MCF 10A (cell line): ENCODE data around the gene VSNL1. TPM values are rescaled to one million over a fixed set of nuclear protein-coding genes. Genes with fewer than 3 reads are reported as not detected.

Source experiments
- BruUV-seq: library from RNA; stranded (reverse); fragments of 400-500 nt; replicated peaks from 2 replicates; lab custom pipeline; 2021; lab: Mats Ljungman, UMichigan
- CTCF ChIA-PET: fragments of 300-600 bp; sonication (Branson Sonifier 250); formaldehyde crosslinking; extraction: SDS; loops from one replicate; lab custom pipeline; 2021; ENCODE audit warnings: antibody characterized with exemption, inconsistent platforms; lab: Yijun Ruan, JAX
- POLR2A ChIA-PET: fragments of 300-600, 350-650 bp; sonication (Branson Sonifier 250); formaldehyde crosslinking; extraction: SDS; loops from one replicate; lab custom pipeline; 2020; ENCODE audit warnings: antibody characterized with exemption, inconsistent platforms; lab: Yijun Ruan, JAX
- DNase-seq: peaks from one replicate; pipeline ENCODE4 v3.0.0-alpha.2; 2018; ENCODE audit not compliant: unreplicated experiment
- H3K27ac Mint-ChIP-seq: one replicate; pipeline ENCODE4 v1.8.0; 2022; ENCODE audit warnings: mild to moderate bottlenecking, low read depth, mixed read lengths; ENCODE audit not compliant: unreplicated experiment
- H3K27me3 Mint-ChIP-seq: one replicate; pipeline ENCODE4 v1.8.0; 2022; ENCODE audit warnings: mixed read lengths; ENCODE audit not compliant: insufficient read depth, unreplicated experiment
- H3K36me3 Mint-ChIP-seq: one replicate; pipeline ENCODE4 v1.8.0; 2022; ENCODE audit warnings: mild to moderate bottlenecking, moderate library complexity, mixed read lengths; ENCODE audit not compliant: insufficient read depth, unreplicated experiment
- H3K4me1 Mint-ChIP-seq: one replicate; pipeline ENCODE4 v1.8.0; 2022; ENCODE audit warnings: mixed read lengths; ENCODE audit not compliant: insufficient read depth, unreplicated experiment
- H3K4me3 Mint-ChIP-seq: one replicate; pipeline ENCODE4 v1.8.0; 2022; ENCODE audit warnings: mild to moderate bottlenecking, moderate library complexity, mixed read lengths; ENCODE audit not compliant: unreplicated experiment
- H3K9me3 Mint-ChIP-seq: one replicate; pipeline ENCODE4 v1.8.0; 2022; ENCODE audit warnings: mixed read lengths; ENCODE audit not compliant: unreplicated experiment
- intact Hi-C: fragments of 100-400 bp; cut with micrococcal nuclease; formaldehyde crosslinking; loops from 2 replicates; pipeline ENCODE4 v1.14.1; 2022
- total RNA-seq: library from RNA; stranded (reverse); gene quantifications from 2 replicates; pipeline ENCODE4 v1.2.3, GENCODE V29; 2022
- TF ChIP-seq, protein P1 (sequence below): fragments of 200-600 bp; IDR thresholded peaks from one replicate; pipeline ENCODE4 v1.8.0; 2022; ENCODE audit warnings: antibody characterized with exemption, mild to moderate bottlenecking; ENCODE audit not compliant: unreplicated experiment

The VSNL1 gene
- total RNA-seq, 1 experiment from 2014 or later = 2.4 TPM

DNA sequence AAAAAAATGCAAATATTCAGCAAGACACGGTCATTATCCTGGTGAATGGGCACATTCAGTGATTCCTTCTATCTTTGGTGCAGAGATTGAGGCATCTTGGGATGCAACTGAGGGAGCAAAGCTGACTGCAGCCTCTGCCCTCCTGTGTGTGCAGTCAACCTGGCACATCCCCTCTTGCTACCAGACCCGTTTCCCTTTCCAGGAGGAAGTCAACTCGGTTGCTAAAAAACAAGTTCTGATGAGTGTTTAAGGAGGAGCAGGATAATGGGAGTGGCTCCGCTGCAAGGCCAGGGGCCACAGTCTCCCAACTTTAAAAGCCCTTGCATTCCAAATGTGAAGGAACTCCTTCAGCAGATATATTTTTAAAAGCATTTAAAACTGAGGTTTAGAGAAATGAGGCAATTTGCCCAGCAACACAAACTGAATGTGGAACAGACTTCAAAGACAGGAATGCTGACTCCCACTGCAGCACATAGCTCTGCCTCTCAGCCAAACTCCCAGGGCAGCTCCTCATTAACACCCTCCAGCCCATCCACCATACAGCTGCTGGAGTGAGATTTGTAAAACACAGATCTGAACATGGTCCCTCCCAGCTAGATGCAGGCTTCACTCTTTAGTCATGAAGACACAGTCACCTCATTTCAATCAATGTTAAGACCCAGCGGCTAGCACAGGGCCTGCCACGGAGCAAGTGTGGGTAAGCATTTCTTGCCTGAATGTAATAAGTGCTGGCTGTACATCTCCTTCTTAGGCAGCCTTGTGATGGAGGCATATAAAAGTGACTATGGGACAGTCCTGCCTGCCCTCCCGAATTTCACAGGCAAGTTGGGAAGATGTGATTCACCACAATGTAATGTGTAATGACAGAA is 54.3 kb downstream of the VSNL1 start:
- Mint-ChIP-seq H3K36me3 (no peaks in the 10 kb centered on the region), H3K27me3 (no peaks in the 10 kb centered on the region), H3K9me3 (no peaks in the 10 kb centered on the region), H3K4me3 (no peak overlapping the region), H3K27ac (no peak overlapping the region), H3K4me1 (peaks cover 23% of the 10 kb centered on the region)
- BruUV-seq = no TSS peak
- TF ChIP-seq, protein P1, sequence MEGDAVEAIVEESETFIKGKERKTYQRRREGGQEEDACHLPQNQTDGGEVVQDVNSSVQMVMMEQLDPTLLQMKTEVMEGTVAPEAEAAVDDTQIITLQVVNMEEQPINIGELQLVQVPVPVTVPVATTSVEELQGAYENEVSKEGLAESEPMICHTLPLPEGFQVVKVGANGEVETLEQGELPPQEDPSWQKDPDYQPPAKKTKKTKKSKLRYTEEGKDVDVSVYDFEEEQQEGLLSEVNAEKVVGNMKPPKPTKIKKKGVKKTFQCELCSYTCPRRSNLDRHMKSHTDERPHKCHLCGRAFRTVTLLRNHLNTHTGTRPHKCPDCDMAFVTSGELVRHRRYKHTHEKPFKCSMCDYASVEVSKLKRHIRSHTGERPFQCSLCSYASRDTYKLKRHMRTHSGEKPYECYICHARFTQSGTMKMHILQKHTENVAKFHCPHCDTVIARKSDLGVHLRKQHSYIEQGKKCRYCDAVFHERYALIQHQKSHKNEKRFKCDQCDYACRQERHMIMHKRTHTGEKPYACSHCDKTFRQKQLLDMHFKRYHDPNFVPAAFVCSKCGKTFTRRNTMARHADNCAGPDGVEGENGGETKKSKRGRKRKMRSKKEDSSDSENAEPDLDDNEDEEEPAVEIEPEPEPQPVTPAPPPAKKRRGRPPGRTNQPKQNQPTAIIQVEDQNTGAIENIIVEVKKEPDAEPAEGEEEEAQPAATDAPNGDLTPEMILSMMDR = no peak
- POLR2A ChIA-PET = interaction anchor here (2.5 kb wide), 1 partner anchor 27 kb away, joined by 8 read pairs; no protein-coding TSS in a partner anchor
- DNase-seq = no peak
- CTCF ChIA-PET = interaction anchor here (0.6 to 1.5 kb wide), 3 partner anchors 51 to 281 kb away, joined by 3 read pairs; no protein-coding TSS in a partner anchor
- intact Hi-C loops = no loop called here

DNA sequence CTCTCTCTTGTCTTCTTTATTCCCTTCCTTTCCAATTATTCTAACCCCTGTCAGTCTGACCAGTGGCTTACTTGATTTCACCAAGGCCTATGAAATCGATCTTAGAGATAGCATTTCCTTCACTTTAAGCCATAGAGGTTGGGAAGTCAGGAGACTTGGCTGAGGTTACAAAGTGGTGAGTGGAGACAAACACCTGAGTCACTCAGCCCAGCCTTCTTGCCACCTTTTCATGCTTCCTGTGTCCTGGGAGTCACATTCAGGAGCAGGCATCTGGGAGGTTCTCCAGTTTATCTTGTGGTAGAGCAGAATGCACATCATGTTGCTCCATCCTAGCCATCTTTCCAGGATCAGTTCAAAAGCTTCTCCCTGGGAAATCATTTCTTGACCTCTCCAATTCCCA is 59.1 kb downstream of the VSNL1 start:
- CTCF ChIA-PET = interaction anchor here (0.8 kb wide), 1 partner anchor 72 kb away, joined by 4 read pairs; no protein-coding TSS in a partner anchor
- POLR2A ChIA-PET = interaction anchor here (1.9 to 2.7 kb wide), 3 partner anchors 9 to 61 kb away, joined by 7 to 11 read pairs (median 8); no protein-coding TSS in a partner anchor
- DNase-seq = peak; percentile 48
- no TSS peak for BruUV-seq
- H3K27me3 Mint-ChIP-seq = no peaks in the 10 kb centered on the region
- H3K9me3 Mint-ChIP-seq = no peaks in the 10 kb centered on the region
- H3K4me3 Mint-ChIP-seq = no peak overlapping the region
- intact Hi-C loops = no loop called here
- no peaks in the 10 kb centered on the region for H3K36me3 Mint-ChIP-seq
- TF ChIP-seq, protein P1 = no peak
- H3K27ac Mint-ChIP-seq = peak overlapping the region; percentile 46
- H3K4me1 Mint-ChIP-seq = peaks cover 18% of the 10 kb centered on the region

DNA sequence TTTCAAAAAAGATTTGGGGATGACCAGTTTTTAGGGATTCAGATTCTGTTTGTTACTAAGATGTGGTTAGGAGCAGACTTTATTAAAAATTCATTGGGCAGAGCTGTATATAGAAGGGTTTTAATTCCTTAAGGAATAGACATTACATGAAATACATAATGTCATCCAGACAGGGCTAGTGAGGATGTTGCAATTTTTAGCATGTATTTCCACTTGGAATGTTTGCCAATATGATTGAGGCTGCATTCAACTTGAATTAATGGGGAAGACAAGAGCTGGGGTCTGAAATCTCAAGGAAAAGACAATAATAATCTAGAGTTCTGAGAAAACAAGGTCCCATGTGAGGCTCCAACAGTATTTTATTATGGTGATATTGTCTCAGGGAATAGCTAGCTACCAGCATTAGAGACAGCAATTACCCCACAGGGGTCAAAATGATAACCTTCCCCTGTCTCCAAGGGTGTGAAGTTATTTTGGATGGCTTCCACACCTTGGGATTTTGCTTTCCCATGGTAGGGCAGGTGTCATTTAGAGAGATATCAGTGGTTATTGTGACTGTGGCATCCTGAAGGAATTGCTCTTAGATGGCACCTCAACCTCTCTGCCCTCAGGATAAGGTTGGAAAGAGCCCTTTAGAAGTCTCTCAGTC is 60.2 kb downstream of the VSNL1 start:
- Mint-ChIP-seq H3K4me3 (no peak overlapping the region), H3K4me1 (peaks cover 9% of the 10 kb centered on the region), H3K36me3 (no peaks in the 10 kb centered on the region), H3K27me3 (no peaks in the 10 kb centered on the region), H3K27ac (no peak overlapping the region), H3K9me3 (no peaks in the 10 kb centered on the region)
- CTCF ChIA-PET = interaction anchor here (0.8 kb wide), 1 partner anchor 71 kb away, joined by 4 read pairs; no protein-coding TSS in a partner anchor
- no TSS peak for BruUV-seq
- no peak for DNase-seq
- TF ChIP-seq, protein P1 = no peak
- POLR2A ChIA-PET = interaction anchor here (1.9 to 2.7 kb wide), 3 partner anchors 10 to 62 kb away, joined by 7 to 11 read pairs (median 8); no protein-coding TSS in a partner anchor
- intact Hi-C loops = no loop called here

DNA sequence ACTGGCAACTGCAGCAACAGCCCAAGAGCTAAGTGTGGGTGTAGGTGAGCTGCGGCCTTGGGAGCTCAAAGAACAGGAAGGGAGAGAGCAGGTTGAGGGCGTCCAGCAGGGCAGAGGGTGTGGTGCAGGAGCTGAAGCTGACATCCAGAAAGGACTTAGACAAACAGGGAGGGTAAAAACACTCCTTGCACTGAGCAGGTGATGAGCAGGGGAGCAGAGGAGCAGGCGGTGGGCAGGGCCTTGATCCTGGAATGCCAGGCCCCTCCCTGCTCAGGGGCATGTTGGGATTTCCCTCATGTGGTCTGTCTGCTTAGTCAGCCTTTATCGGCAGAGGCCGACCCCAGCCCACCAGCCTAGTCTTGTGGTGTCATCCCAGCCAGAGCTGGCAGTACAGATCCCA is 63.6 kb downstream of the VSNL1 start:
- H3K9me3 Mint-ChIP-seq = no peaks in the 10 kb centered on the region
- H3K27me3 Mint-ChIP-seq = no peaks in the 10 kb centered on the region
- CTCF ChIA-PET = interaction anchor here (1.0 to 1.2 kb wide), 2 partner anchors 10 to 57 kb away, joined by 3 to 4 read pairs; no protein-coding TSS in a partner anchor
- TF ChIP-seq, protein P1 = no peak
- H3K4me1 Mint-ChIP-seq = peaks cover 9% of the 10 kb centered on the region
- H3K36me3 Mint-ChIP-seq = no peaks in the 10 kb centered on the region
- H3K4me3 Mint-ChIP-seq = no peak overlapping the region
- H3K27ac Mint-ChIP-seq = no peak overlapping the region
- BruUV-seq = no TSS peak
- no peak for DNase-seq
- POLR2A ChIA-PET = no interaction called here
- intact Hi-C loops = no loop called here
